GM13976 (cell line): ENCODE results near the gene MOV10L1.

Source experiments
- DNase-seq: peaks from one replicate; pipeline ENCODE4 v3.0.0; 2012; ENCODE audit warnings: low spot score
- in situ Hi-C: fragments of 300-500 bp; cut with MboI; formaldehyde crosslinking; loops from one replicate; pipeline ENCODE4 v1.12.0; 2022; ENCODE audit warnings: low sequenced_read_pairs, mixed read lengths, inconsistent platforms; ENCODE audit not compliant: unreplicated experiment
- TF ChIP-seq, protein P1 (sequence below): IDR thresholded peaks from 2 replicates; pipeline ENCODE4 v1.5.1; 2012; ENCODE audit warnings: borderline replicate concordance, mild to moderate bottlenecking; ENCODE audit not compliant: insufficient read depth; ENCODE audit errors: extremely low read depth, missing control alignments, control extremely low read depth

MOV10L1 gene

DNA sequence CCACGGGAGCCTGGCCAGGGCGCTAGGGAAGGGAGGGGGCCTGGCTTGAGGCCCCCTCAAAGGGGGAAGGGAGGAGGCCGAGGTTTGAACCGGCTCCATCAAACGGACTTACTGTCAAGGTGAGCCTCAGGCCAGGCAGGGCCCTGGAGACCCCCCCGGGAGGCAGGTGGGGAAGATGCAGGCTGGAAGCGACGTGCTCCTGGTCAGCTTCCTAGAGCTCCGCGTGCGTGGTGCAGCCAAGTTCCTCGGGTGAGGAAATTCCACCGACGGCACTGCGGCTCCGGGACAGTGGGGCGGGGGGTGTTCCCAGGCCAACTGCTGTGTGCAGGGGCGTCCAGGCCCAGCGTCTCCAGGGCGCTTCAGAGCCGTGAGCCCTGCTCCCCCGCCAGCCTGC is 88.7 kb downstream of the MOV10L1 start:
- DNase-seq: no peak
- in situ Hi-C loops: no loop called here
- TF ChIP-seq, protein P1, sequence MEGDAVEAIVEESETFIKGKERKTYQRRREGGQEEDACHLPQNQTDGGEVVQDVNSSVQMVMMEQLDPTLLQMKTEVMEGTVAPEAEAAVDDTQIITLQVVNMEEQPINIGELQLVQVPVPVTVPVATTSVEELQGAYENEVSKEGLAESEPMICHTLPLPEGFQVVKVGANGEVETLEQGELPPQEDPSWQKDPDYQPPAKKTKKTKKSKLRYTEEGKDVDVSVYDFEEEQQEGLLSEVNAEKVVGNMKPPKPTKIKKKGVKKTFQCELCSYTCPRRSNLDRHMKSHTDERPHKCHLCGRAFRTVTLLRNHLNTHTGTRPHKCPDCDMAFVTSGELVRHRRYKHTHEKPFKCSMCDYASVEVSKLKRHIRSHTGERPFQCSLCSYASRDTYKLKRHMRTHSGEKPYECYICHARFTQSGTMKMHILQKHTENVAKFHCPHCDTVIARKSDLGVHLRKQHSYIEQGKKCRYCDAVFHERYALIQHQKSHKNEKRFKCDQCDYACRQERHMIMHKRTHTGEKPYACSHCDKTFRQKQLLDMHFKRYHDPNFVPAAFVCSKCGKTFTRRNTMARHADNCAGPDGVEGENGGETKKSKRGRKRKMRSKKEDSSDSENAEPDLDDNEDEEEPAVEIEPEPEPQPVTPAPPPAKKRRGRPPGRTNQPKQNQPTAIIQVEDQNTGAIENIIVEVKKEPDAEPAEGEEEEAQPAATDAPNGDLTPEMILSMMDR: no peak

DNA sequence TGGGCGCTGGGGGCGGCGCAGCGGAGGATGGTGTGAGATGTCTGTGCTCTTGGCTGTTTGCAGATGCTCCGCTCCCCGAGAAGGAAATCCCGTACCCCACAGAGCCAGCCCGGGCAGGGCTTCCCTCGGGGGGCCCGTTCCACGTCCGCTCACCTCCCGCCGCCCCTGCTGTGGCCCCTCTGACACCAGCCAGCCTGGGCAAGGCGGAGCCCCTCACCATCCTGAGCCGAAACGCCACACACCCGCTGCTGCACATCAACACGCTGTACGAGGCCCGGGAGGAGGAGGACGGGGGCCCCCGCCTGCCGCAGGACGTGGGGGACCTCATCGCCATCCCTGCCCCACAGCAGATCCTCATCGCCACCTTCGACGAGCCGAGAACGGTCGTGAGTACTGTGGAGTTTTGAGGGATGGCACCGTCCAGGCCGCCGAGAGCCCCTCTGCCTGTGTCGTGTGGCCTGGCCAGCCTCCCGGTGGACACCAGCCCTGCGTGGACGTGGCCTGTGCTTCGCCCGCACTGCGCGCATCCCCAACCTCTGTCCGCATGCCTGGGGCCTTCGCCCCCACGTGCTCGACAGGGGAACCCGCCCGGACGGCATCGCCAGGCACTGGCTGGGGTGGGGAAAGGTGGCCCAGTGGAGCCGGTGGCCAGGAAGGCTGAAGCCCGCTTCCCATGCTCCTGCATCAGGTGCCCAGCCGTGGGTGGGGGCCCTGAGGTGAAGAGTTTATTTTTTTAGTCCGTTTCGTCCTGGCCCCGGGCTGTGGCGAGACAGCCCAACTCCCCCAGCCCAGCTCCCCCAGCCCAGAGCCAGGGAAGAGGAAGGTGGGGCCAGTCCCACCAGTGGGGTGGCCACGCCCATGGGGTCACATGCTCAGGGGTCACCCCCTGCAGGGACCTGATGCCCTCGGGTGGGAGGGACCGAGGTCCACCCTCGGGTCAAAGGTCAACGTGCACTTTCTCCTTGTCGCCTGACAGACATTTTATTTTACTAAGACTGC is 89.4 kb downstream of the MOV10L1 start:
- in situ Hi-C loops: no loop called here
- TF ChIP-seq, protein P1: no peak
- no peak for DNase-seq

DNA sequence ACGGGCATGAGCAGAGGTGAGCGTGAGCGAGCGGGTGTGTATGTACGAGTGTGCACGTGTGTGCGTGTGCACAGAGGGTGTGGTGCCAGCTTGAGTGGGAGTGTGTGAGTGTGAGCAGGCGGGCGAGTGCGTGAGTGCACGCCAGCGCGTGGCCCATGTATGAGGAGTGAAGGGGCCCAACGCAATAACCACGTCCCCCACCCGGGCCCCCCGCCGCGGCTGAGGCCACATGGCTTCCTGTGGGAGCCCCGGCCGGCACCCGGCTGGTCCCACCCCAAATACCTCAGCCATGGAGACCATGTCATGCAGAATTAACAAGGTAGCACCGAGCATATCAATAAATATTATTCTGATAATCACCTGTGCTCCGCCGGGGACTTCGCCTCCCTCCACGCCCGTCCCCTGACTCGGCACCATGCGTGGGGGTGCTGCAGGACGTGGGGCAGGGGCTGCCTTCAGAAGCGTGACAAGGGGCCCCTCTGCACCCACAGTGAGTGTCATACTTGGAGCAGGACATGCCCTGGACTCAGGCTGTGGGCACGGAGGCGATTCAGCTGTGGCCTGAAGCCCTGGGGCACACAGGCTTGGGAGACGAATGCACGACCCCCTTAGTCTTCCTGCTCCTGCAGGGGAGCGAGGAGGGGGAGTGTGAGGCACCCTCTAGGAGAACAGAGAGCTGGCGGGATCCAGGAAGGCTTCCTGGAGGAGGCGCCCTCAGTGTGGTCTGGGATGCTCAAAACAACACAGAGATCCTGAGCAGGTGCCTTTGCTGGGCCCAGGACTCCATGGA is 90.3 kb downstream of the MOV10L1 start:
- in situ Hi-C loops: no loop called here
- DNase-seq: no peak
- TF ChIP-seq, protein P1: no peak

DNA sequence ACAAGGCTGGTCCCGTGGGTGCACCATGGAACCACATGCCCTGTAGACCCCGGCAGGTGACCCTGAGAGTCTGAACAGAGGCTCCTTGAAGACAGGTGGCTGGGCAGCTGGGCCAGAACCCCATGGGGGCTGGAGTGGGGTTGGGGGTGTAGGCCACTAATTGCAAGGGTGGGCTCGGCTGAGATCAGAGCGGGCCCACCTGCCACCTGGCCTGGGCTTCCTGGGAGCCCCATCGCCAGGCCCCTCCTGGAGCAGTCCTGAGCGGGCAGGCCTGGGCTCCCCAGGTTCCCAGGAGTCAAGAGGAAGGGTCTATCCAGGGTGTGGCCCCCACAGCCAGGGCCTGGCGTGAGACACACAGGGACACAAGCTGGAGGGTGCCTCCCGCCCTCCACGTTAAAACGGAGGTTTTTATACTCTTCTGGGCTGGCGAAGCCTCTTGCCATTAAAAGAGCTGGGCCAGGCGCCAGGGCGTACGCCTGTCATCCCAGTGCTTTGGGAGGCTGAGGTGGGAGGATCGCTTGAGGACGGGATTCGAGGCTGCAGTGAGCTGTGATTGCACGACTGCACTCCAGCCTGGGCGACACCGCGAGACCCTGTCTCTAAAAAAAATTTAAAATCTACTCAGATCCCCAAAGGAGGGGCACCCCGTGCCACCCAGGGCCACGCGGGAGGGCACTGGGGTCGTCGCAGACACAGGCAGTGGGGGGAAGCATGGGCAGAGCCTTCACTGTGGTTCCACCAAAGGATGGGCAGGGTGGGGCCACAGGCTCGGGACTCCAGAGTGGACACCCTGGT is 91.1 kb downstream of the MOV10L1 start:
- in situ Hi-C loops: no loop called here
- DNase-seq: no peak
- TF ChIP-seq, protein P1: no peak

DNA sequence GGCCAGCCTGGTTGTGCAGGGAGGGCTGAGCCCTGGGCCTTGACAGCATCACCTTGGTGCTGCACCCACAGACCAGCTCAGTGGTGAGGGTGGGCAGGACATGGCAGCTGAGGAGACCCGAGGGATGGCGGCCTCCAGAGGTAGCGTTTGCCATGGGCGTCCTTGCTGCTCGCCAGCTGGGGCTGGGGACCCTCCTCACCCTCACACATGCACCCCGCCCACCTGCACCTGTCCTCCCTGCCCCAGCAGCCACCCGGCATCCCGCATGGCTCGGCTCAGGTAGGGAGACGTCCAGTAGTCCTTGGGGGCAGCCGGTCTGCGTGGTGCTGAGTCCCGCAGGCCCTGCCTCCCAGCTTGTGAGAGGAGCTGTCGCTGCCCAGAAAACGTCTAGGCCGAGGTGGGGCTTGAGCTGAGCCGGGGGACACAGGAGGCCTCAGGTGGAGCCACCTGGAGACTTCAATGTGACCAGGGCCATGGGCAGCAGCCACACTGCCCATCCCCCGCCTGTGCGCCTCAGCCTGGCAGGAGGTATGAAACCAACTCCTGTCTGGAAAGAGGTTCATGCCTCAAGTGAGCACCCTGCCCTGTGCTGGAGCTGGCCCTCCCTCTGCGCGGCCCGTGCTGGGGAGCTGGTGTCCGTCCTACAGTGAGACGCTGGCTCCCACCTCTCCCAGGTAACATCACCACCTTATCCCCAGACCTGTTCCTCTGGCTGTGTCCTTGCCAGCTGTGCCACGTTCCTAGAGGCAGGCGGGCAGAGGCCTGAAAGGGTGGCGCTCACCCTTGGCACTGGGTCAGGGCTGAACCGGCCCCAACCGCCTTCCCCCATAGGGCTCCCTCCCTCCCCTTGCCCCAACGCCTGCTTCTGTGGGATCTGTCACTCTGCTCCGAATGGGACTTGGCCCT is 92.6 kb downstream of the MOV10L1 start:
- no peak for DNase-seq
- in situ Hi-C loops: no loop called here
- TF ChIP-seq, protein P1: no peak
